ENCODE measurements around the gene ARVCF. TPM values are rescaled to one million over a fixed set of nuclear protein-coding genes. Genes with fewer than 3 reads are reported as not detected.

Gene ARVCF
- total RNA-seq, 1 experiment from 2014 or later: 12.0 TPM

- no peak for DNase-seq
- no peaks in the 10 kb centered on the region for H3K9me3 Mint-ChIP-seq (ENCODE audit: unreplicated experiment)
- no peak for TF ChIP-seq CTCF (IDR thresholded peaks at IDR 0.05; ENCODE audit: insufficient read depth in 1 of 2, low read depth in 1 of 2, low read length in 1 of 2, severe bottlenecking in 1 of 2, unreplicated experiment in 1 of 2)
- no peak overlapping the region for H3K4me3 Mint-ChIP-seq (ENCODE audit: unreplicated experiment)
- no peaks in the 10 kb centered on the region for H3K36me3 ChIP-seq (ENCODE audit: control insufficient read depth, insufficient read depth, low read length)
- no peaks in the 10 kb centered on the region for H3K9me3 ChIP-seq
- no peaks in the 10 kb centered on the region for H3K4me1 ChIP-seq
- no peaks in the 10 kb centered on the region for H3K27me3 Mint-ChIP-seq (ENCODE audit: insufficient read depth, unreplicated experiment)
- intact Hi-C loops (cut with micrococcal nuclease; ENCODE audit: unreplicated experiment): no loop called here
- H3K27ac Mint-ChIP-seq (ENCODE audit: unreplicated experiment): no peak overlapping the region
- H3K36me3 Mint-ChIP-seq (ENCODE audit: insufficient read depth, unreplicated experiment): peaks cover 6% of the 10 kb centered on the region
- ChIA-PET POLR2A (no interaction called here), CTCF (interaction anchor here (0.6 kb wide), 1 partner anchor 11 kb away, joined by 3 read pairs; no protein-coding TSS in a partner anchor)
- no peaks in the 10 kb centered on the region for H3K4me1 Mint-ChIP-seq (ENCODE audit: low read depth, unreplicated experiment)
- BruUV-seq (replicated peaks): no TSS peak
- H3K27me3 ChIP-seq (replicated peaks; ENCODE audit: control insufficient read depth, insufficient read depth, low read length): no peaks in the 10 kb centered on the region
- no peak overlapping the region for H3K4me3 ChIP-seq (ENCODE audit: low read depth, low read length)
Observed at GRCh38 chr22:19977296-19978243, 39.1 kb downstream of the ARVCF start.

GRCh38 chr22:19976671-19977070 is 40.0 kb downstream of the ARVCF start:
- H3K9me3 ChIP-seq: no peaks in the 10 kb centered on the region
- Mint-ChIP-seq H3K9me3 (ENCODE audit: unreplicated experiment) (no peaks in the 10 kb centered on the region), H3K36me3 (ENCODE audit: insufficient read depth, unreplicated experiment) (peaks cover 12% of the 10 kb centered on the region), H3K4me3 (ENCODE audit: unreplicated experiment) (no peak overlapping the region), H3K27me3 (ENCODE audit: insufficient read depth, unreplicated experiment) (no peaks in the 10 kb centered on the region), H3K4me1 (ENCODE audit: low read depth, unreplicated experiment) (no peaks in the 10 kb centered on the region), H3K27ac (ENCODE audit: unreplicated experiment) (no peak overlapping the region)
- H3K4me1 ChIP-seq: no peaks in the 10 kb centered on the region
- DNase-seq: no peak
- CTCF ChIA-PET: no interaction called here
- POLR2A ChIA-PET: no interaction called here
- no peak overlapping the region for H3K4me3 ChIP-seq (ENCODE audit: low read depth, low read length)
- no peaks in the 10 kb centered on the region for H3K36me3 ChIP-seq (ENCODE audit: control insufficient read depth, insufficient read depth, low read length)
- TF ChIP-seq CTCF (IDR thresholded peaks at IDR 0.05; ENCODE audit: insufficient read depth in 1 of 2, low read depth in 1 of 2, low read length in 1 of 2, severe bottlenecking in 1 of 2, unreplicated experiment in 1 of 2): no peak
- no TSS peak for BruUV-seq (replicated peaks)
- H3K27me3 ChIP-seq (replicated peaks; ENCODE audit: control insufficient read depth, insufficient read depth, low read length): no peaks in the 10 kb centered on the region
- intact Hi-C loops (cut with micrococcal nuclease; ENCODE audit: unreplicated experiment): no loop called here

GRCh38 chr22:19975707-19976035 is 41.0 kb downstream of the ARVCF start:
- H3K27me3 Mint-ChIP-seq (ENCODE audit: insufficient read depth, unreplicated experiment): no peaks in the 10 kb centered on the region
- H3K36me3 ChIP-seq (ENCODE audit: control insufficient read depth, insufficient read depth, low read length): no peaks in the 10 kb centered on the region; the same call in 1 of the 2 replicates
- no peak for TF ChIP-seq CTCF (IDR thresholded peaks at IDR 0.05; ENCODE audit: insufficient read depth in 1 of 2, low read depth in 1 of 2, low read length in 1 of 2, severe bottlenecking in 1 of 2, unreplicated experiment in 1 of 2)
- H3K36me3 Mint-ChIP-seq (ENCODE audit: insufficient read depth, unreplicated experiment): peaks cover 19% of the 10 kb centered on the region
- ChIA-PET CTCF (no interaction called here), POLR2A (no interaction called here)
- no peak overlapping the region for H3K27ac Mint-ChIP-seq (ENCODE audit: unreplicated experiment)
- BruUV-seq (replicated peaks): no TSS peak
- no peaks in the 10 kb centered on the region for H3K9me3 Mint-ChIP-seq (ENCODE audit: unreplicated experiment)
- H3K4me1 Mint-ChIP-seq (ENCODE audit: low read depth, unreplicated experiment): peaks cover 5% of the 10 kb centered on the region
- H3K4me3 Mint-ChIP-seq (ENCODE audit: unreplicated experiment): no peak overlapping the region
- no peak overlapping the region for H3K4me3 ChIP-seq (ENCODE audit: low read depth, low read length)
- peaks cover 5% of the 10 kb centered on the region; the same call in 1 of the 2 replicates for H3K4me1 ChIP-seq
- no peaks in the 10 kb centered on the region for H3K9me3 ChIP-seq
- DNase-seq: no peak
- no peaks in the 10 kb centered on the region for H3K27me3 ChIP-seq (replicated peaks; ENCODE audit: control insufficient read depth, insufficient read depth, low read length)
- intact Hi-C loops (cut with micrococcal nuclease; ENCODE audit: unreplicated experiment): no loop called here

Data from Caco-2 (cell line).